22Rv1 (cell line): ENCODE data around the gene CERS5.

Experiments used
- CTCF ChIP-seq: fragments of 450-650 bp; IDR thresholded peaks from 2 replicates; pipeline ENCODE4 v1.5.1; 2017; ENCODE audit warnings: mild to moderate bottlenecking
- ZFX ChIP-seq: fragments of 450-650 bp; IDR thresholded peaks from 2 replicates; pipeline ENCODE4 v1.6.1; 2017; ENCODE audit warnings: antibody characterized with exemption, borderline replicate concordance

- TF ChIP-seq CTCF (no peak), ZFX (no peak)
These were observed 445 bp downstream of the CERS5 start for GRCh38 chr12:50166799-50167048.
